ENCODE measurements around the gene RAB27B. TPM values are rescaled to one million over a fixed set of nuclear protein-coding genes. Genes with fewer than 3 reads are reported as not detected.
A peak's percentile ranks its signal among the peaks of the same experiment; 100 is the strongest.

RAB27B gene
- not detected for total RNA-seq

GRCh38 chr18:54828281-54828881, at the start of gene RAB27B:
Gene RAB27B, plus strand, starts transcription at chr18:54828477. Its CDS starts 49,109 bp downstream, at chr18:54877586.
- Mint-ChIP-seq H3K27me3 (peaks cover 43% of the 10 kb centered on the region), H3K9me3 (peaks cover 4% of the 10 kb centered on the region), H3K4me3 (peak within 1 kb of the TSS; percentile 60), H3K36me3 (no peaks in the 10 kb centered on the region), H3K4me1 (peaks cover 9% of the 10 kb centered on the region), H3K27ac (no peak within 1 kb of the TSS)
- DNase-seq = peak; percentile 63

GRCh38 chr18:54780285-54780861, 47.9 kb upstream of the RAB27B start:
- Mint-ChIP-seq H3K4me1 (no peaks in the 10 kb centered on the region), H3K27ac (no peak overlapping the region), H3K36me3 (no peaks in the 10 kb centered on the region), H3K4me3 (no peak overlapping the region), H3K27me3 (peaks cover 4% of the 10 kb centered on the region), H3K9me3 (no peaks in the 10 kb centered on the region)
- no peak for DNase-seq

GRCh38 chr18:54780970-54781369, 47.3 kb upstream of the RAB27B start:
- H3K27me3 Mint-ChIP-seq = peaks cover 4% of the 10 kb centered on the region
- no peak overlapping the region for H3K4me3 Mint-ChIP-seq
- no peaks in the 10 kb centered on the region for H3K4me1 Mint-ChIP-seq
- DNase-seq = no peak
- H3K27ac Mint-ChIP-seq = no peak overlapping the region
- H3K36me3 Mint-ChIP-seq = no peaks in the 10 kb centered on the region
- no peaks in the 10 kb centered on the region for H3K9me3 Mint-ChIP-seq

GRCh38 chr18:54783139-54783538, 45.1 kb upstream of the RAB27B start:
- H3K9me3 Mint-ChIP-seq = no peaks in the 10 kb centered on the region
- no peak overlapping the region for H3K27ac Mint-ChIP-seq
- no peaks in the 10 kb centered on the region for H3K4me1 Mint-ChIP-seq
- peaks cover 4% of the 10 kb centered on the region for H3K27me3 Mint-ChIP-seq
- no peaks in the 10 kb centered on the region for H3K36me3 Mint-ChIP-seq
- no peak overlapping the region for H3K4me3 Mint-ChIP-seq
- DNase-seq = no peak

- no peak overlapping the region for H3K27ac Mint-ChIP-seq
- no peaks in the 10 kb centered on the region for H3K4me1 Mint-ChIP-seq
Measured at GRCh38 chr18:54786206-54786605, 42.1 kb upstream of the RAB27B start.

GRCh38 chr18:54787121-54787520, 41.2 kb upstream of the RAB27B start:
- no peak overlapping the region for H3K4me3 Mint-ChIP-seq
- peaks cover 5% of the 10 kb centered on the region for H3K27me3 Mint-ChIP-seq
- DNase-seq = no peak
- H3K36me3 Mint-ChIP-seq = no peaks in the 10 kb centered on the region
- H3K27ac Mint-ChIP-seq = no peak overlapping the region
- H3K4me1 Mint-ChIP-seq = no peaks in the 10 kb centered on the region
- H3K9me3 Mint-ChIP-seq = no peaks in the 10 kb centered on the region

More at GRCh38 chr18:54786206-54786605, 42.1 kb upstream of the RAB27B start:
- Mint-ChIP-seq H3K4me3 (no peak overlapping the region), H3K27me3 (peaks cover 7% of the 10 kb centered on the region), H3K9me3 (no peaks in the 10 kb centered on the region), H3K36me3 (no peaks in the 10 kb centered on the region)
- DNase-seq = no peak

GRCh38 chr18:54787616-54788015, 40.7 kb upstream of the RAB27B start:
- Mint-ChIP-seq H3K4me3 (no peak overlapping the region), H3K36me3 (no peaks in the 10 kb centered on the region), H3K4me1 (no peaks in the 10 kb centered on the region), H3K27ac (no peak overlapping the region), H3K9me3 (no peaks in the 10 kb centered on the region), H3K27me3 (peaks cover 5% of the 10 kb centered on the region)
- no peak for DNase-seq

- Mint-ChIP-seq H3K36me3 (no peaks in the 10 kb centered on the region), H3K4me1 (no peaks in the 10 kb centered on the region), H3K4me3 (no peak overlapping the region), H3K9me3 (no peaks in the 10 kb centered on the region), H3K27ac (no peak overlapping the region), H3K27me3 (peaks cover 5% of the 10 kb centered on the region)
- DNase-seq = no peak
Measured at GRCh38 chr18:54790109-54790508, 38.2 kb upstream of the RAB27B start.

GRCh38 chr18:54791657-54792056, 36.6 kb upstream of the RAB27B start:
- no peak for DNase-seq
- no peaks in the 10 kb centered on the region for H3K9me3 Mint-ChIP-seq
- H3K27me3 Mint-ChIP-seq = peaks cover 5% of the 10 kb centered on the region
- no peaks in the 10 kb centered on the region for H3K36me3 Mint-ChIP-seq
- no peak overlapping the region for H3K4me3 Mint-ChIP-seq
- no peak overlapping the region for H3K27ac Mint-ChIP-seq
- H3K4me1 Mint-ChIP-seq = no peaks in the 10 kb centered on the region

GRCh38 chr18:54792079-54792478, 36.2 kb upstream of the RAB27B start:
- no peak overlapping the region for H3K4me3 Mint-ChIP-seq
- no peaks in the 10 kb centered on the region for H3K4me1 Mint-ChIP-seq
- DNase-seq = no peak
- no peaks in the 10 kb centered on the region for H3K9me3 Mint-ChIP-seq
- peaks cover 5% of the 10 kb centered on the region for H3K27me3 Mint-ChIP-seq
- no peak overlapping the region for H3K27ac Mint-ChIP-seq
- H3K36me3 Mint-ChIP-seq = no peaks in the 10 kb centered on the region

- no peaks in the 10 kb centered on the region for H3K4me1 Mint-ChIP-seq
- H3K27ac Mint-ChIP-seq = no peak overlapping the region
- no peaks in the 10 kb centered on the region for H3K36me3 Mint-ChIP-seq
- H3K9me3 Mint-ChIP-seq = no peaks in the 10 kb centered on the region
- no peak for DNase-seq
- peaks cover 5% of the 10 kb centered on the region for H3K27me3 Mint-ChIP-seq
- H3K4me3 Mint-ChIP-seq = no peak overlapping the region
Measured at GRCh38 chr18:54794823-54795222, 33.5 kb upstream of the RAB27B start.

GRCh38 chr18:54798186-54798585, 30.1 kb upstream of the RAB27B start:
- no peaks in the 10 kb centered on the region for H3K4me1 Mint-ChIP-seq
- H3K4me3 Mint-ChIP-seq = no peak overlapping the region
- no peaks in the 10 kb centered on the region for H3K9me3 Mint-ChIP-seq
- no peaks in the 10 kb centered on the region for H3K36me3 Mint-ChIP-seq
- no peak for DNase-seq
- H3K27ac Mint-ChIP-seq = no peak overlapping the region
- peaks cover under 1% of the 10 kb centered on the region for H3K27me3 Mint-ChIP-seq

- no peaks in the 10 kb centered on the region for H3K36me3 Mint-ChIP-seq
- H3K27me3 Mint-ChIP-seq = peaks cover 4% of the 10 kb centered on the region
Measured at GRCh38 chr18:54801374-54801773, 26.9 kb upstream of the RAB27B start.

GRCh38 chr18:54802178-54802577, 26.1 kb upstream of the RAB27B start:
- Mint-ChIP-seq H3K36me3 (no peaks in the 10 kb centered on the region), H3K4me1 (peaks cover 4% of the 10 kb centered on the region), H3K27ac (no peak overlapping the region), H3K27me3 (peaks cover 4% of the 10 kb centered on the region), H3K9me3 (no peaks in the 10 kb centered on the region), H3K4me3 (no peak overlapping the region)
- DNase-seq = no peak

More at GRCh38 chr18:54801374-54801773, 26.9 kb upstream of the RAB27B start:
- peaks cover 4% of the 10 kb centered on the region for H3K4me1 Mint-ChIP-seq
- H3K27ac Mint-ChIP-seq = no peak overlapping the region
- no peak for DNase-seq
- H3K4me3 Mint-ChIP-seq = no peak overlapping the region
- H3K9me3 Mint-ChIP-seq = no peaks in the 10 kb centered on the region

GRCh38 chr18:54802686-54803395, 25.4 kb upstream of the RAB27B start:
- H3K27me3 Mint-ChIP-seq = peaks cover 4% of the 10 kb centered on the region
- no peaks in the 10 kb centered on the region for H3K36me3 Mint-ChIP-seq
- H3K27ac Mint-ChIP-seq = no peak overlapping the region
- H3K9me3 Mint-ChIP-seq = no peaks in the 10 kb centered on the region
- DNase-seq = no peak
- H3K4me3 Mint-ChIP-seq = no peak overlapping the region
- H3K4me1 Mint-ChIP-seq = peaks cover 4% of the 10 kb centered on the region

Measured in activated naive CD8-positive, alpha-beta T cell treated with anti-CD3 and anti-CD28 coated beads for 36 hours (primary cell).